GM19467 (cell line): ENCODE measurements around the gene DCAF7.

ENCODE experiments used
- ATAC-seq: cut with Tn5 transposase; IDR thresholded peaks from one replicate; pipeline ENCODE4 v1.9.1; 2021; ENCODE audit warnings: mild to moderate bottlenecking, moderate library complexity; ENCODE audit not compliant: unreplicated experiment

The DCAF7 gene, protein sequence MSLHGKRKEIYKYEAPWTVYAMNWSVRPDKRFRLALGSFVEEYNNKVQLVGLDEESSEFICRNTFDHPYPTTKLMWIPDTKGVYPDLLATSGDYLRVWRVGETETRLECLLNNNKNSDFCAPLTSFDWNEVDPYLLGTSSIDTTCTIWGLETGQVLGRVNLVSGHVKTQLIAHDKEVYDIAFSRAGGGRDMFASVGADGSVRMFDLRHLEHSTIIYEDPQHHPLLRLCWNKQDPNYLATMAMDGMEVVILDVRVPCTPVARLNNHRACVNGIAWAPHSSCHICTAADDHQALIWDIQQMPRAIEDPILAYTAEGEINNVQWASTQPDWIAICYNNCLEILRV

GRCh38 chr17:63549946-63550816 lies at the start of gene DCAF7:
DCAF7 (plus strand) TSS chr17:63550477; CDS start chr17:63550678, 201 bp downstream.
- ATAC-seq, result peak; percentile 93

- ATAC-seq, result no peak
These were observed 49.5 kb upstream of the DCAF7 start for GRCh38 chr17:63500543-63501390.

GRCh38 chr17:63503341-63503705 lies 47.0 kb upstream of the DCAF7 start:
- no peak for ATAC-seq

DNA sequence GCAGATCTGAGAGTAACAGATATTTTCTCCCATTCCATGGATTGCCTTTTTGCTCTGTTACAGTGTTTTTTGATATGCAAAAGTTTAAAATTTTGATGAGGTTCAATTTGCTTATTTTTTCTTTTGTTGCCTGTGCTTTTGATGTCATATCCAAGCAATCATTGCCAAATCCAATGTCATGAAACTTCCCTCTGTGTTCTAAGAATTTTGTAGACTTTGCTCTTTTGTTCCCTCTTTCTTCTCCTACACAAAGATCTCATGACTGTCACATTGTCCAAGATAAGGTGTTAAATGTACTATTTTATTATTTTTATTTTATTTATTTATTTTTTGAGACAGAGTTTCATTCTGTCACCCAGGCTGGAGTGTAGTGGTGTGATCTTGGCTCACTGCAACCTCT lies 46.0 kb upstream of the DCAF7 start:
- no peak for ATAC-seq

GRCh38 chr17:63505341-63505740 lies 44.9 kb upstream of the DCAF7 start:
- ATAC-seq, result no peak

DNA sequence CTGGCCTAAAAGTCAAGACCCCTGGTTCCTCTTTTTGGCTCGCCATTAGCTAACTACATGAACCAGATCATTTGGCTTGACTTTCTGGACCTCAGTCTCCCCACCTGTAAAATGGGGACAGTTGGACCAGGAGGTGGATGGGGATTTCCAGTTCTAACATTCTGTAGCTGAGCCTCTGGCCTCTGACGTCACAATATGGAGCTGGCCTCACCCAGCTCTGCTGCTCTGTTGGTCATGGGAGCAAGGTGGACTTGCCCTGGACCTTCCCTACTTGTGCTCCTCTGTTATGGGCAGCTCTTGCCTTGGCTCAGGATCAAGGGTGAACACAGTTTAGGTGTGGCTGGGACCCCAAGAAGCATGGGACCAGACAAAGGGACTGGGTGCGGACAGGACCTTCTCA lies 43.6 kb upstream of the DCAF7 start:
- ATAC-seq, result no peak

GRCh38 chr17:63511331-63511730 lies 38.9 kb upstream of the DCAF7 start:
- no peak for ATAC-seq

GRCh38 chr17:63512388-63512787 lies 37.9 kb upstream of the DCAF7 start:
- no peak for ATAC-seq

DNA sequence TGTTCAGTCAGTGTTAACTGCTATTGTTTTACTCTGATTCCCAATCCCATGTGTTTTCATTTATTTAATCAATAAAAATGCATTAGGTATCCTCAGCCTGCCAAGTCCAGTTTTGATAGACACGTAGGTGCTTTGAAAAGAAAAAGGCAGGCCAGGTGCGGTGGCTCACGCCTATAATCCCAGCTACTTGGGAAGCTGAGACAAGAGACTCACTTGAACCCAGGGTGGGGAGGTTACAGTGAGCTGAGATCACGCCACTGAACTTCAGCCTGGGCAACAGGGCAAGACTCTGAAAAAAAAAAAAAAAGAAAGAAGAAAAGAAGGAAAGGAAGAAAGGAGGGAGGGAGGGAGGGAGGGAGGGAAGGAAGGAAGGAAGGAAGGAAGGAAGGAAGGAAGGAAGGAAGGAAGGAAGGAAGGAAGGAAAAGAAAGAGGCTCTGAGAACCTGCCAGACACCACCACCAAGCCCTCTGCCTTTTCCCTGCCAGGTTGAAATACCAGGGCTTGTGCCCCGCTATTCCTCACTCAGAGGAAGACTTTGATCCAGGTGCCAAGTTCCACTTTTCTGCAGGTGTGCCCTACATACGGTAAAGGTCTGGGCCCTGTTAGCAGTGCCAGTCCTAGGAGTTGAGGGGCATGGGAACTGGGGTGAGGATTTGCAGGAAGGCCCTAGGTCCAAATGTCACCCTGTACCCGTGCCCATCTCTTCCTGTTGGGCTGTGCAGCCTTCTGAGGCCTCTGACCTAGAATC lies 37.2 kb upstream of the DCAF7 start:
- no peak for ATAC-seq

GRCh38 chr17:63514477-63514876 lies 35.8 kb upstream of the DCAF7 start:
- no peak for ATAC-seq

DNA sequence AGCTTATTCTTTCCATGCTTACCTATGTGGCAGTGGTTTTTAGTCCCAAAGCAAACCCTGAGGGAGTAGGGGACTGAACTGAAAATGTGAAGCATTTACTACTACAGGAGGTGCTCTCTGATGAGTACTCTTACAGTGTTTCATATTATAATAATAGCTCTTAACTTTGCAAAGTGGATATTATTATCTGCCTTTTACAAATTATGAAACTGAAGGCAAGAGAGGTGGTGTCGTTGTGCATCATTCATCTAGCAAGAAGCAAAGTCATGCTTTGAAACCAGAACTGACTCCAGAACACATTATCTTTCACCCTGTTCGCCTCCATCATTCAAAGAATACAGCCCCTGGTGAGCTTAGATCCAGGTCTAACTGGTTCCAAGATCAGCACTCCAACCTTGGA lies 35.3 kb upstream of the DCAF7 start:
- ATAC-seq, result no peak

- no peak for ATAC-seq
These were observed 34.9 kb upstream of the DCAF7 start for GRCh38 chr17:63515426-63515825.

DNA sequence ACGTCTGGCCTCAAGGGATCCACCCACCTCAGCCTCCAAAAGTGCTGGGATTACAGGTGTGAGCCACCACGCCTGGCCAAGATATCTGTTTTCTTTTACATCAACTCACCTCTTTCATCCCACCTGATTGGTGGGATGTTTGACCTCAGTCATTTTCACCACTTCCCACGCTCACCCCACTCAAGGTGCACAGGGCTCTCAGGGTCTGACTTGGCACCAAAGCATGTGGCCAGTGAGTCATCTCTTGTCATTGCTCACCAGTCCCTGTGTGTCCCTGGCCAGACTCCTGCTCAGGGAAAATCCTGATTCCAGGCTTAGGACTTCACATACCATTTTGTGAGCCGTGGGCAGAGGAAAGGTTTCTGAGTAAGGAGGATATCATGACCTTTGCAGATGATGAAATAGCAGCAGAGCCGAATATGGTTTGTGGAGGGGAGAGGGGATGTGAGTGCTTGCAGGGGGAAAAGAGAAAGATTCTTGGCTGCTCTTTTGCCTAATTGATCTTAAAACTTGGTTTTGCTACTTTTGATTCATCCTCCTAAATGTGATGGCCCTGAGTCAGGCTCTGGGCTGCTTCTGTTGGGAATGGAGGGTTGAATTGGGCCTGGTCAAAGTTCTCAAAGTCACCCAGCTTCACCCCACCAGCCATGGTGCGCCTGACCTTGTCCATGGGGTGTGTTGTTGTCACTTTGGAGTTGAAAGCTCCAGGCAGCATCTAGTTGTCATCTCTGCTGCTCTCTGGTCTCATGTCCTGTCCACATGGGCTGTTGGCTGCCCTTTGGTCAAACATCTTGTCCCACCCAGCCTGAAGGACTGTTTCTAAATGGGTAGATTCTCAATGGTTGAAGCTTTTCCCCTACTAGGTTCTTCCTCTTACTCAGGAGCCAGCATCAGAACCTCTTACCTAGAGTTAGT lies 33.1 kb upstream of the DCAF7 start:
- ATAC-seq, result no peak

- no peak for ATAC-seq
These were observed 32.3 kb upstream of the DCAF7 start for GRCh38 chr17:63517825-63518534.

- ATAC-seq, result no peak
These were observed 31.0 kb upstream of the DCAF7 start for GRCh38 chr17:63519116-63519881.

GRCh38 chr17:63519972-63520882 lies 30.1 kb upstream of the DCAF7 start:
- no peak for ATAC-seq

DNA sequence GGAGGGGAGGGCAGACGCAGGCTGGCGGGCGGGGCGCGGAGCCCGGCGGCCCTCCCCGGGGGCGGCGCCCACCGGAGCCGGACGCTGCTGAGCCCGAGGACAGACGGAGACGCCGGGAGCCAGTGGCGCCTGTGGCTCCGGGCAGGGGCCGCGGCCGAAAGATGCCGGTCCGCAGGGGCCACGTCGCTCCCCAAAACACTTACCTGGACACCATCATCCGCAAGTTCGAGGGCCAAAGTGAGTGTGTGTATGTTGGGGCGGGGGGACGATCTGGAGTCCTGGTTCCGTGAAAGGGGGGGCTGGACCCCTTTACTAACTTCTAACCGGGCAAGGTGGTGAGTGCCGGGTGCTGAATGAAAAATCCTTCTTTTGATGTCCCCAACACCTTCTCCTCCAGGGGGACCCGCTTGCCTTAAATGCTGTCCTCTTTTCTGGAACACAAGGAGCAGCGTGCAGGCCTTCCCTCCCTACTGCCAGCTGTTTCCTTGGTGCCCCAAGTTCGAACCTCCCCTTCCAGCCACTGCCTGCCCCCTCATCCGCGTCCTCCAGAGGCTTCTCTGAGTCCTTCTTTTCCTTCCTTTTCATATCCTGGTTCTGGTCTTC lies 26.9 kb upstream of the DCAF7 start, which contains the start of gene KCNH6:
KCNH6 (plus strand) TSS at position 106 of the 603 bp plus-strand sequence; CDS start at position 162, 56 bp downstream.
- ATAC-seq, result no peak
